IPS DF 6.9 (cell line): ENCODE measurements around the gene PHKA2.
A peak's percentile ranks its signal among the peaks of the same experiment; 100 is the strongest.
"Not testable (repeated sequence)": the region's sequence is repeated elsewhere in the genome, so short reads cannot be mapped to it uniquely, and the experiment has no call there.

Source experiments
- DNase-seq: peaks from one replicate; pipeline ENCODE4 v3.0.0-alpha.2; 2013; ENCODE audit warnings: low read depth, low spot score
- H3K27ac ChIP-seq: one replicate; pipeline ENCODE4 v1.5.1; 2013; ENCODE audit warnings: low read length, control low read depth
- H3K27me3 ChIP-seq: 2 replicates; pipeline ENCODE4 v1.6.1; 2013; ENCODE audit warnings: mild to moderate bottlenecking, low read length; ENCODE audit not compliant: control insufficient read depth, insufficient read depth
- H3K36me3 ChIP-seq: 2 replicates; pipeline ENCODE4 v1.6.1; 2013; ENCODE audit warnings: low read length; ENCODE audit not compliant: control insufficient read depth, insufficient read depth
- H3K4me1 ChIP-seq: 2 replicates; pipeline ENCODE4 v1.6.1; 2013; ENCODE audit warnings: low read length; ENCODE audit not compliant: control insufficient read depth, insufficient read depth
- H3K4me3 ChIP-seq: 2 replicates; pipeline ENCODE4 v1.5.1; 2013; ENCODE audit warnings: mild to moderate bottlenecking, low read length
- H3K9me3 ChIP-seq: 2 replicates; pipeline ENCODE4 v1.6.1; 2013; ENCODE audit warnings: low read length, inconsistent platforms; ENCODE audit not compliant: control insufficient read depth, insufficient read depth
- WGBS: extraction: QIAGEN DNeasy Blood & Tissue Kit; methylation state at CpG from one replicate; pipeline ENCODE4 v1.1.7; 2013; ENCODE audit warnings: mixed read lengths, missing lambda C conversion rate; ENCODE audit not compliant: insufficient read length, insufficient coverage; 5-methylcytosine and 5-hydroxymethylcytosine counted together

PHKA2 gene

DNA sequence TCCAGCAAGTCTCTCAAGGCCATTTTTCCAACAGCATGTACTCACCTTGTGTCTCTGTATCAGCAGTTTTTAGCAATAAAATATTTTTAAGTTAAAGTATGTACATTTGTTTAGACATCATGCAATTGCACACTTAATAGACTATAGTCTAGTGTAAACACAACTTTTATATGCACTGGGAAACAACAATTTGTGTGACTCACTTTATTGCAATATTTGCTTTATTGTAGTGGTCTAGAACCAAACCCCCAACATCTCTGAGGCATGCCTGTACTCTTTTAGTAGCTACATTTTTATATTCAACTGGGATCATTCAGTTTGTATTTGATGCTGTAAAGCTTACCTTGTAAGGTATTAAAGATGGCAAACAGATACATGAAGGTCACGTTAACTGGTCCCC, 14.7 kb upstream of the PHKA2 start:
- no peaks in the 10 kb centered on the region for H3K27me3 ChIP-seq
- no CpG with 5 or more reads among the region's 1 CpG for WGBS
- H3K4me1 ChIP-seq, result no peaks in the 10 kb centered on the region; the same call in 1 of the 2 replicates

DNA sequence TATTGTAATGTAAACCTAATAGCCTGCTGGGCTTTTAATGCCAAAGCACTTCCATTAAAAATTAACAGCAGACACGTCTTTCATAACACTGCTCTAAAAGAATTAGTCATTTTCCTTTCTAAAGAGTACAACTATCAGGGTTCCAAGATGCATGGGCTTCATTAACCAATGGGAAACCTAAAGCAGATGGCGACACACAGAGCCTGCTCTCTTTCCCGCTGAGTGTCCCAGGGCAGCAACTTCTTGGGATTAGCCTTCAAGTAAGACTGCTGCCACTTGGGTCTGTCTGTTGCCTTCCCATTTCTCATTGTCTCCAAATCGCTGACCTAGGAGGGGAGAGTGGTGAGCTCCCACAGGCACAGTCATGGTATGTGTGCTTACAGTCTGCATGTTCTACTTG, 14.0 kb upstream of the PHKA2 start:
- Histone ChIP-seq H3K4me1 (no peaks in the 10 kb centered on the region; the same call in 1 of the 2 replicates), H3K9me3 (no peaks in the 10 kb centered on the region), H3K27me3 (no peaks in the 10 kb centered on the region), H3K4me3 (no peak overlapping the region), H3K36me3 (no peaks in the 10 kb centered on the region), H3K27ac (no peak overlapping the region)
- DNase-seq, result no peak
- no CpG with 5 or more reads among the region's 4 CpGs for WGBS

More for the DNA sequence above, 14.7 kb upstream of the PHKA2 start:
- no peak overlapping the region for H3K4me3 ChIP-seq
- no peaks in the 10 kb centered on the region for H3K36me3 ChIP-seq
- H3K9me3 ChIP-seq, result no peaks in the 10 kb centered on the region
- DNase-seq, result no peak
- no peak overlapping the region for H3K27ac ChIP-seq

DNA sequence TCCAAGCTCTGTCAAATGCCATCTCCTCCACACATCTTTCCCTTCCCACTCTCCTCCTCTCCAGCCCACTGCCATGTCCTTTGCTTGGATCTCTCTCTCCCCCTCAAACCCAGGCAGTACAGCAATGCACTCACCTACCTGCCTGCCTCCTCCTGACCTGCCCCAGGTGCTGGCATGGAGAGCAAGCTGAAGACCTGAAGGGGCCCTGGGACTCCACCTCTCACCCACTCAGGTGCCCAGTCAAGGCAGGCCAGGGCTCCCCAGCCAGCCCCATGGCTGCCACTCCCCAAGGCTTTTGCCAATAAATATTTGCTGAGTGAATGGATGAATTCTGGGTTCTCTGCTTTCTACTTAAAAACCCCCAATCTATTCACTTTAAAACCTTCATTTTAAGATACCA, 12.6 kb upstream of the PHKA2 start:
- no peaks in the 10 kb centered on the region; the same call in 1 of the 2 replicates for H3K4me1 ChIP-seq
- DNase-seq, result no peak
- no peaks in the 10 kb centered on the region for H3K9me3 ChIP-seq
- no peak overlapping the region for H3K27ac ChIP-seq
- H3K27me3 ChIP-seq, result no peaks in the 10 kb centered on the region
- no peak overlapping the region for H3K4me3 ChIP-seq
- H3K36me3 ChIP-seq, result no peaks in the 10 kb centered on the region

GRCh38 chrX:18995221-18995620, 11.3 kb upstream of the PHKA2 start:
- Histone ChIP-seq H3K9me3 (no peaks in the 10 kb centered on the region), H3K27me3 (no peaks in the 10 kb centered on the region), H3K36me3 (no peaks in the 10 kb centered on the region), H3K4me1 (no peaks in the 10 kb centered on the region; the same call in 1 of the 2 replicates), H3K4me3 (no peak overlapping the region), H3K27ac (no peak overlapping the region)
- DNase-seq, result no peak
- WGBS, result no CpG with 5 or more reads among the region's 3 CpGs

- WGBS, result no CpG with 5 or more reads among the region's 3 CpGs
- Histone ChIP-seq H3K9me3 (no peaks in the 10 kb centered on the region), H3K27ac (no peak overlapping the region), H3K4me3 (no peak overlapping the region), H3K4me1 (no peaks in the 10 kb centered on the region), H3K27me3 (no peaks in the 10 kb centered on the region), H3K36me3 (no peaks in the 10 kb centered on the region)
- DNase-seq, result no peak
Measured at GRCh38 chrX:18994713-18995112, 10.8 kb upstream of the PHKA2 start.

GRCh38 chrX:18992829-18993228, 8.9 kb upstream of the PHKA2 start:
- DNase-seq, result no peak
- WGBS, result no CpG with 5 or more reads among the region's 7 CpGs
- Histone ChIP-seq H3K36me3 (no peaks in the 10 kb centered on the region), H3K9me3 (no peaks in the 10 kb centered on the region), H3K4me1 (no peaks in the 10 kb centered on the region), H3K4me3 (no peak overlapping the region), H3K27me3 (no peaks in the 10 kb centered on the region), H3K27ac (no peak overlapping the region)

DNA sequence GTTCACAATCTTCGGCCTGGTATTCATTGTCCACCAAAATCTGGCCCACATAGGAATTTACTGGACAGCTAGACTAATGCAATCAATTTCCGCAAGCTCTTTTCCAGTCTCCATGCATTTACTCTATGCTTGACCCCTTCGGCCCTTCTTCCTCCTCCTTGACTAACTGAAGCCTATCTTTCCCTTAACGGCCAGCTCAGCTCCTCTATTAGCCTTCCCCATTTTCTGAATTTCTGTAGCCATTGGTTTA, 1.2 kb upstream of the PHKA2 start:
- Histone ChIP-seq H3K9me3 (no peaks in the 10 kb centered on the region), H3K4me3 (peak overlapping the region; percentile 84; the same call in 1 of the 2 replicates), H3K36me3 (no peaks in the 10 kb centered on the region), H3K27ac (no peak overlapping the region), H3K27me3 (no peaks in the 10 kb centered on the region), H3K4me1 (no peaks in the 10 kb centered on the region)
- no peak for DNase-seq
- WGBS, result no CpG with 5 or more reads among the region's 4 CpGs

- peak; percentile 22 for DNase-seq
- peak overlapping the region; percentile 84; the same call in 1 of the 2 replicates for H3K4me3 ChIP-seq
- no CpG with 5 or more reads among the region's 71 CpGs for WGBS
- no peaks in the 10 kb centered on the region for H3K9me3 ChIP-seq
- H3K4me1 ChIP-seq, result no peaks in the 10 kb centered on the region
- no peaks in the 10 kb centered on the region for H3K36me3 ChIP-seq
- no peak overlapping the region for H3K27ac ChIP-seq
- no peaks in the 10 kb centered on the region for H3K27me3 ChIP-seq
Measured at GRCh38 chrX:18984381-18985185, 669 bp upstream of the PHKA2 start.

- no CpG with 5 or more reads among the region's 6 CpGs for WGBS
- H3K36me3 ChIP-seq, result no peaks in the 10 kb centered on the region
- DNase-seq, result no peak
- no peaks in the 10 kb centered on the region for H3K4me1 ChIP-seq
- no peak overlapping the region for H3K4me3 ChIP-seq
- H3K27ac ChIP-seq, result no peak overlapping the region
- H3K9me3 ChIP-seq, result no peaks in the 10 kb centered on the region
- no peaks in the 10 kb centered on the region for H3K27me3 ChIP-seq
Measured at GRCh38 chrX:18981124-18981807, 2.6 kb downstream of the PHKA2 start.

GRCh38 chrX:18980262-18980661, 3.7 kb downstream of the PHKA2 start:
- H3K27me3 ChIP-seq, H3K36me3 ChIP-seq, H3K4me1 ChIP-seq, H3K9me3 ChIP-seq, DNase-seq, H3K27ac ChIP-seq, H3K4me3 ChIP-seq: not testable (repeated sequence)
- WGBS, result no CpG with 5 or more reads among the region's 6 CpGs

DNA sequence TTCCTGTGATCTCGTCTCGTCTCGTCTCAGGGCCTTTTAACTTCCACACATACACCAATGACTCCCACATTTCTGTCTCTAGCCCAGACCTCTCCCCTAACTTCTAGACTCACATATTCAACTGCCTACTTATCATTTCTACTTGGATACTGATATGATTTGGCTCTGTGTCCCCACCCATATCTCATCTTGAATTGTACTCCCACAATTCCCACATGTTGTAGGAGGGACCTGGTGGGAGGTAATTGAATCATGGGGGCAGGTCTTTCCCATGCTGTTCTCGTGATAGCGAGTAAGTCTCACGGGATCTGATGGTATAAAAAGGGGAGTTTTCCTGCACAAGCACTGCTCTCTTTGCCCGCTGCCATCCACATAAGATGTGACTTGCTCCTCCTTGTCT, 8.9 kb downstream of the PHKA2 start:
- Histone ChIP-seq H3K4me3 (no peak overlapping the region), H3K27me3 (no peaks in the 10 kb centered on the region), H3K36me3 (no peaks in the 10 kb centered on the region), H3K9me3 (no peaks in the 10 kb centered on the region), H3K4me1 (no peaks in the 10 kb centered on the region), H3K27ac (no peak overlapping the region)
- DNase-seq, result no peak
- no CpG with 5 or more reads among the region's 7 CpGs for WGBS
